IMR-90 (cell line): ENCODE results near the gene CASK. TPM values are rescaled to one million over a fixed set of nuclear protein-coding genes. Genes with fewer than 3 reads are reported as not detected.

Experiments used
- ATAC-seq: fragments of 200-7000 bp; cut with Tn5 transposase; 2 replicates; pipeline ENCODE4 v1.9.1; 2020; ENCODE audit warnings: low read depth, mild to moderate bottlenecking, moderate library complexity
- BruUV-seq: library from RNA; stranded (reverse); fragments of 400-500 nt; replicated peaks from 2 replicates; lab custom pipeline; 2021; lab: Mats Ljungman, UMichigan
- CTCF ChIA-PET: fragments of 300-600 bp; formaldehyde crosslinking; extraction: SDS; loops from one replicate; lab custom pipeline; 2021; ENCODE audit warnings: antibody characterized with exemption; lab: Yijun Ruan, JAX
- POLR2A ChIA-PET: fragments of 300-600 bp; sonication (Branson Sonifier 250); formaldehyde crosslinking; loops from one replicate; lab custom pipeline; 2022; ENCODE audit warnings: antibody characterized with exemption; ENCODE audit not compliant: unreplicated experiment; lab: Charles Lee
- DNase-seq: peaks from one replicate; pipeline ENCODE4 v3.0.0; 2013
- H2AFZ ChIP-seq: replicated peaks from 2 replicates; pipeline ENCODE3; 2013; ENCODE audit warnings: low read length, mild to moderate bottlenecking; ENCODE audit not compliant: poor library complexity
- H2AK5ac ChIP-seq: 2 replicates; pipeline ENCODE4 v1.6.1; 2013; ENCODE audit warnings: low read depth, low read length, inconsistent platforms
- H2AK9ac ChIP-seq: replicated peaks from 2 replicates; pipeline ENCODE3; 2013; ENCODE audit warnings: mild to moderate bottlenecking, low read depth, low read length, moderate library complexity; ENCODE audit not compliant: poor library complexity
- H2BK120ac ChIP-seq: 2 replicates; pipeline ENCODE4 v1.6.1; 2013; ENCODE audit warnings: low read depth, low read length, inconsistent platforms
- H2BK15ac ChIP-seq: 3 replicates; pipeline ENCODE4 v1.6.1; 2013; ENCODE audit warnings: low read depth, low read length, inconsistent platforms
- H2BK20ac ChIP-seq: 2 replicates; pipeline ENCODE4 v1.6.1; 2013; ENCODE audit warnings: low read depth, mild to moderate bottlenecking, inconsistent platforms, low read length, moderate library complexity
- H2BK5ac ChIP-seq: 2 replicates; pipeline ENCODE4 v1.6.1; 2013; ENCODE audit warnings: mild to moderate bottlenecking, low read depth, low read length, inconsistent platforms; ENCODE audit not compliant: poor library complexity, severe bottlenecking
- H3K14ac ChIP-seq: replicated peaks from 2 replicates; pipeline ENCODE4 v1.6.1; 2013; ENCODE audit warnings: low read depth, low read length, inconsistent platforms
- H3K18ac ChIP-seq: 2 replicates; pipeline ENCODE4 v1.6.1; 2013; ENCODE audit warnings: low read depth, low read length, control low read depth
- H3K23ac ChIP-seq: 2 replicates; pipeline ENCODE4 v1.6.1; 2013; ENCODE audit warnings: low read depth, low read length, inconsistent platforms
- H3K27ac ChIP-seq: 2 replicates; pipeline ENCODE4 v1.5.1; 2013; ENCODE audit warnings: mild to moderate bottlenecking, control low read depth, low read length; ENCODE audit not compliant: insufficient read depth
- H3K27me3 ChIP-seq: 2 replicates; pipeline ENCODE4 v1.6.1; 2013; ENCODE audit warnings: low read length; ENCODE audit not compliant: control insufficient read depth, insufficient read depth
- H3K36me3 ChIP-seq: 2 replicates; pipeline ENCODE4 v1.6.1; 2013; ENCODE audit warnings: low read length, mixed read lengths; ENCODE audit not compliant: control insufficient read depth, insufficient read depth
- H3K4ac ChIP-seq: 2 replicates; pipeline ENCODE4 v1.6.1; 2013; ENCODE audit warnings: low read depth, low read length, inconsistent platforms
- H3K4me1 ChIP-seq: 2 replicates; pipeline ENCODE4 v1.6.1; 2013; ENCODE audit warnings: low read length, mixed read lengths; ENCODE audit not compliant: control insufficient read depth, insufficient read depth
- H3K4me2 ChIP-seq: 2 replicates; pipeline ENCODE4 v1.6.1; 2013; ENCODE audit warnings: low read depth, mild to moderate bottlenecking, control low read depth, low read length, moderate library complexity
- H3K4me3 ChIP-seq: 2 replicates; pipeline ENCODE4 v1.5.1; 2013; ENCODE audit warnings: low read depth, mild to moderate bottlenecking, control low read depth, low read length, moderate library complexity; ENCODE audit not compliant: insufficient read depth
- H3K56ac ChIP-seq: 2 replicates; pipeline ENCODE4 v1.6.1; 2013; ENCODE audit warnings: low read length, inconsistent platforms; ENCODE audit not compliant: insufficient read depth; ENCODE audit errors: extremely low read depth
- H3K79me1 ChIP-seq, 2 experiments: 2 replicates each; pipeline ENCODE4 v1.6.1; 2013; ENCODE audit warnings: low read length in 2 of 2, inconsistent platforms in 1 of 2, low read depth in 1 of 2
- H3K9ac ChIP-seq: 2 replicates; pipeline ENCODE4 v1.6.1; 2013; ENCODE audit warnings: low read depth, low read length, control low read depth
- H3K9me1 ChIP-seq: 2 replicates; pipeline ENCODE4 v1.6.1; 2013; ENCODE audit warnings: low read length, inconsistent platforms; ENCODE audit not compliant: insufficient read depth
- H3K9me3 ChIP-seq: 2 replicates; pipeline ENCODE4 v1.6.1; 2013; ENCODE audit warnings: low read length; ENCODE audit not compliant: control insufficient read depth, insufficient read depth
- H4K20me1 ChIP-seq: 2 replicates; pipeline ENCODE4 v1.6.1; 2013; ENCODE audit warnings: low read length, inconsistent platforms; ENCODE audit not compliant: insufficient read depth
- H4K5ac ChIP-seq: 2 replicates; pipeline ENCODE4 v1.6.1; 2013; ENCODE audit warnings: mild to moderate bottlenecking, low read depth, low read length, control low read depth
- H4K8ac ChIP-seq, 2 experiments: 2 replicates each; pipeline ENCODE4 v1.6.1; 2013; ENCODE audit warnings: low read depth in 2 of 2, low read length in 2 of 2, control low read depth in 1 of 2, inconsistent platforms in 1 of 2
- H4K91ac ChIP-seq: 2 replicates; pipeline ENCODE4 v1.6.1; 2013; ENCODE audit warnings: low read depth, low read length, inconsistent platforms; ENCODE audit not compliant: insufficient read depth
- BHLHE40 ChIP-seq: fragments of 150-350 bp; IDR thresholded peaks from 2 replicates; pipeline ENCODE4 v1.6.1; 2016; ENCODE audit warnings: mild to moderate bottlenecking, low read depth, low read length
- CEBPB ChIP-seq: IDR thresholded peaks from 2 replicates; pipeline ENCODE4 v1.6.1; 2012; ENCODE audit warnings: low read depth, low read length, improper control_type of control experiment
- CHD1 ChIP-seq: IDR thresholded peaks from 2 replicates; pipeline ENCODE4 v1.6.1; 2012; ENCODE audit warnings: low read depth, low read length, improper control_type of control experiment
- CTCF ChIP-seq: conservative IDR thresholded peaks from 2 replicates; pipeline ENCODE4 v1.5.1; 2012; ENCODE audit warnings: mild to moderate bottlenecking, low read depth, low read length, improper control_type of control experiment
- ELK1 ChIP-seq: fragments of 150-350 bp; IDR thresholded peaks from 2 replicates; pipeline ENCODE4 v1.6.1; 2016; ENCODE audit warnings: low read depth, mild to moderate bottlenecking, low read length, moderate library complexity, borderline replicate concordance
- FOS ChIP-seq: fragments of 150-350 bp; IDR thresholded peaks from 2 replicates; pipeline ENCODE4 v1.6.1; 2016; ENCODE audit warnings: low read depth, low read length
- MAFK ChIP-seq: IDR thresholded peaks from 2 replicates; pipeline ENCODE4 v1.6.1; 2012; ENCODE audit warnings: low read depth, low read length, improper control_type of control experiment
- MAZ ChIP-seq: IDR thresholded peaks from 2 replicates; pipeline ENCODE4 v1.6.1; 2012; ENCODE audit warnings: low read depth, mild to moderate bottlenecking, low read length, improper control_type of control experiment, moderate library complexity, borderline replicate concordance
- MXI1 ChIP-seq: IDR thresholded peaks from 2 replicates; pipeline ENCODE4 v1.6.1; 2012; ENCODE audit warnings: low read depth, mild to moderate bottlenecking, low read length, moderate library complexity, borderline replicate concordance
- NFE2L2 ChIP-seq: fragments of 150-350 bp; IDR thresholded peaks from 2 replicates; pipeline ENCODE4 v1.6.1; 2016; ENCODE audit warnings: low read depth, mild to moderate bottlenecking, low read length
- POLR2A ChIP-seq: IDR thresholded peaks from 2 replicates; pipeline ENCODE4 v1.6.1; 2012; ENCODE audit warnings: mild to moderate bottlenecking, low read depth, low read length
- RAD21 ChIP-seq: IDR thresholded peaks from 2 replicates; pipeline ENCODE4 v1.6.1; 2012; ENCODE audit warnings: low read length, improper control_type of control experiment
- RCOR1 ChIP-seq: IDR thresholded peaks from 2 replicates; pipeline ENCODE4 v1.6.1; 2012; ENCODE audit warnings: mild to moderate bottlenecking, low read length, improper control_type of control experiment; ENCODE audit not compliant: insufficient replicate concordance
- RFX5 ChIP-seq: IDR thresholded peaks from 2 replicates; pipeline ENCODE4 v1.8.0; 2012; ENCODE audit warnings: low read depth, mild to moderate bottlenecking, low read length, moderate library complexity
- SMC3 ChIP-seq: fragments of 150-350 bp; IDR thresholded peaks from 2 replicates; pipeline ENCODE4 v1.6.1; 2016; ENCODE audit warnings: low read depth, mild to moderate bottlenecking, antibody characterized with exemption, low read length, moderate library complexity
- USF2 ChIP-seq: fragments of 150-350 bp; IDR thresholded peaks from 2 replicates; pipeline ENCODE4 v1.6.1; 2017; ENCODE audit warnings: mild to moderate bottlenecking, antibody characterized with exemption, low read length, low read depth
- WGBS, 2 experiments: methylation state at CpG; one replicate each; pipeline versions ENCODE4 v1.1.5 to v1.1.7; 2013; ENCODE audit warnings: missing lambda C conversion rate in 2 of 2; ENCODE audit not compliant: insufficient read length in 1 of 2; ENCODE audit errors: extremely low coverage in 2 of 2; 5-methylcytosine and 5-hydroxymethylcytosine counted together
- dilution Hi-C: fragments of 300-500 bp; cut with HindIII; formaldehyde crosslinking; loops from one replicate; pipeline ENCODE4 v1.14.3; 2018; ENCODE audit warnings: low sequenced_read_pairs; ENCODE audit not compliant: unreplicated experiment
- in situ Hi-C: fragments of 300-500 bp; cut with MboI; formaldehyde crosslinking; loops from 3 replicates; pipeline ENCODE4 v1.14.3; 2019; ENCODE audit warnings: low sequenced_read_pairs, inconsistent platforms, mixed read lengths
- intact Hi-C: fragments of 100-400 bp; cut with micrococcal nuclease; formaldehyde crosslinking; loops from 2 replicates; pipeline ENCODE4 v1.10.0; 2022
- polyA plus RNA-seq, 3 experiments: library from polyadenylated mRNA; depleted of rRNA; stranded (reverse); fragments of >200 nt; gene quantifications; 2 replicates each; pipeline ENCODE4 v1.2.3, GENCODE V29; 2012; ENCODE audit warnings: low replicate concordance in 1 of 3
- total RNA-seq: library from RNA; depleted of rRNA; stranded (reverse); fragments of >200 nt; gene quantifications from 2 replicates; pipeline ENCODE4 v1.2.3, GENCODE V29; 2012

Gene CASK
- total and polyA plus RNA-seq, 2 of the 4 experiments (the other 2 are of a cell fraction), result 9.4 to 17.7 TPM

DNA sequence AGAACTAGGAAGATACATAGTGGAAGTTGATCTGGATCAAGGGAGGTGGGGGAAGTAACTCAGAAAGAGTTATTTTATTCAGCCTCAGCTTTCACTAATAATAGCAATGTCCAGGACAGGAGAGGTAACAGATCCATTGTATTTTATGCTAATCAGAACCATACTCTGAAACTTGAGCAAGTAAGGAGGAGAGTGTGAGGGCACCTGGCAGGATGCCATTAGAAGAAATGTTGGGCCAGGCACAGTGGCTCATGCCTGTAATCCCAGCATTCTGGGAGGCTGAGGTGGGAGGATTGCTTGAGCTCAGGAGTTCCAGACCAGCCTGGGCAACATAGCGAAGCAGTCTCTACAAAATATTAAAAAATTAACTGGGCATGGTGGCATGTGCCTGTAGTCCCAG, 218.3 kb downstream of the CASK start:
- no peak overlapping the region for H3K4ac ChIP-seq
- ATAC-seq (no peak), DNase-seq (no peak)
- H2BK5ac ChIP-seq, result no peak overlapping the region
- ChIA-PET CTCF (interaction anchor here (0.7 kb wide), 1 partner anchor 23 kb away, joined by 3 read pairs; no protein-coding TSS in a partner anchor), POLR2A (no interaction called here)
- no peak overlapping the region for H3K23ac ChIP-seq
- no peak overlapping the region for H4K5ac ChIP-seq
- no peaks in the 10 kb centered on the region for H3K27me3 ChIP-seq
- no peak overlapping the region for H3K9ac ChIP-seq
- no peak overlapping the region for H3K4me3 ChIP-seq
- no peaks in the 10 kb centered on the region for H3K36me3 ChIP-seq
- H4K8ac ChIP-seq, result no peak overlapping the region
- H3K56ac ChIP-seq, result no peak overlapping the region
- in situ Hi-C loops (no loop called here), intact Hi-C loops (no loop called here), dilution Hi-C loops (no loop called here)
- H2BK20ac ChIP-seq, result no peak overlapping the region
- no peak overlapping the region for H2AFZ ChIP-seq
- no peak overlapping the region for H2AK5ac ChIP-seq
- TF ChIP-seq USF2, result no peak
- no peak for TF ChIP-seq ELK1
- no peak for TF ChIP-seq CHD1
- no peak for TF ChIP-seq MXI1
- TF ChIP-seq CEBPB, result no peak
- no peak for TF ChIP-seq SMC3
- TF ChIP-seq BHLHE40, result no peak
- TF ChIP-seq POLR2A, result no peak
- no peak for TF ChIP-seq RCOR1
- TF ChIP-seq MAZ, result no peak
- TF ChIP-seq FOS, result no peak
- no peak for TF ChIP-seq RFX5
- TF ChIP-seq MAFK, result no peak
- no peak for TF ChIP-seq CTCF
- no peak for TF ChIP-seq RAD21
- TF ChIP-seq NFE2L2, result no peak
- no peak overlapping the region for H4K91ac ChIP-seq
- no peak overlapping the region for H2BK120ac ChIP-seq
- H2BK15ac ChIP-seq, result no peak overlapping the region
- no peak overlapping the region for H3K18ac ChIP-seq
- no peaks in the 10 kb centered on the region for H3K9me3 ChIP-seq
- BruUV-seq, result no TSS peak
- H3K4me1 ChIP-seq, result no peaks in the 10 kb centered on the region
- H4K20me1 ChIP-seq, result no peaks in the 10 kb centered on the region
- no CpG with 5 or more reads among the region's 1 CpG for WGBS, 2 experiments
- H3K4me2 ChIP-seq, result no peak overlapping the region
- no peaks in the 10 kb centered on the region for H3K9me1 ChIP-seq
- no peak overlapping the region for H3K14ac ChIP-seq
- H3K79me1 ChIP-seq, result no peaks in the 10 kb centered on the region; a peak in 1 of 4 replicates
- no peak overlapping the region for H3K27ac ChIP-seq
- H2AK9ac ChIP-seq, result no peak overlapping the region
